HG03280 (cell line): ENCODE data around the gene BANP.
"Not testable (repeated sequence)": the region's sequence is repeated elsewhere in the genome, so short reads cannot be mapped to it uniquely, and the experiment has no call there.

Source experiments
- ATAC-seq: cut with Tn5 transposase; IDR thresholded peaks from one replicate; pipeline ENCODE4 v1.9.1; 2021; ENCODE audit warnings: mild to moderate bottlenecking, moderate library complexity; ENCODE audit not compliant: unreplicated experiment

Gene BANP

GRCh38 chr16:88094900-88095299 lies 143.7 kb downstream of the BANP start:
- not testable (repeated sequence) for ATAC-seq

GRCh38 chr16:88096659-88097058 lies 145.4 kb downstream of the BANP start:
- not testable (repeated sequence) for ATAC-seq

- ATAC-seq = not testable (repeated sequence)
Observed at GRCh38 chr16:88098731-88099562, 147.7 kb downstream of the BANP start.

- ATAC-seq = no peak
Observed at GRCh38 chr16:88099563-88099890, 148.3 kb downstream of the BANP start.

GRCh38 chr16:88099956-88100355 lies 148.7 kb downstream of the BANP start:
- ATAC-seq = not testable (repeated sequence)

- not testable (repeated sequence) for ATAC-seq
Observed at GRCh38 chr16:88100801-88101622, 149.8 kb downstream of the BANP start.

- ATAC-seq = not testable (repeated sequence)
Observed at GRCh38 chr16:88101623-88102105, 150.4 kb downstream of the BANP start.

- ATAC-seq = no peak
Observed at GRCh38 chr16:88102597-88102996, 151.4 kb downstream of the BANP start.

- ATAC-seq = no peak
Observed at GRCh38 chr16:88103011-88103410, 151.8 kb downstream of the BANP start.

- no peak for ATAC-seq
Observed at GRCh38 chr16:88103581-88104188, 152.5 kb downstream of the BANP start.

GRCh38 chr16:88104363-88104762 lies 153.1 kb downstream of the BANP start:
- ATAC-seq = not testable (repeated sequence)

- ATAC-seq = not testable (repeated sequence)
Observed at GRCh38 chr16:88105574-88106140, 154.4 kb downstream of the BANP start.

- not testable (repeated sequence) for ATAC-seq
Observed at GRCh38 chr16:88106566-88106965, 155.3 kb downstream of the BANP start.

- ATAC-seq = no peak
Observed at GRCh38 chr16:88108762-88109161, 157.5 kb downstream of the BANP start.

- ATAC-seq = not testable (repeated sequence)
Observed at GRCh38 chr16:88109726-88110621, 158.7 kb downstream of the BANP start.

GRCh38 chr16:88110875-88111494 lies 159.8 kb downstream of the BANP start:
- not testable (repeated sequence) for ATAC-seq

- ATAC-seq = not testable (repeated sequence)
Observed at GRCh38 chr16:88111976-88112375, 160.7 kb downstream of the BANP start.

GRCh38 chr16:88113545-88114045 lies 162.4 kb downstream of the BANP start:
- ATAC-seq = no peak

- not testable (repeated sequence) for ATAC-seq
Observed at GRCh38 chr16:88114541-88115228, 163.5 kb downstream of the BANP start.
